GM23338 (cell line): ENCODE measurements around the gene GALNT15. TPM values are rescaled to one million over a fixed set of nuclear protein-coding genes. Genes with fewer than 3 reads are reported as not detected.

Experiments
- ATAC-seq: fragments of 200-7000 bp; cut with Tn5 transposase; 3 replicates; pipeline ENCODE4 v1.9.1; 2020
- DNase-seq: peaks from one replicate; pipeline ENCODE4 v3.0.0-alpha.2; 2015; ENCODE audit warnings: low spot score
- H2AFZ ChIP-seq: fragments of 200-600 bp; sonication (generic); 2 replicates; pipeline ENCODE4 v1.8.0; 2016; ENCODE audit warnings: antibody characterized with exemption, mild to moderate bottlenecking, moderate library complexity
- H3F3A ChIP-seq: fragments of 200-600 bp; sonication (generic); replicated peaks from 2 replicates; pipeline ENCODE4 v1.8.0; 2017; ENCODE audit warnings: antibody characterized with exemption, mixed run types, low read depth
- H3K27ac ChIP-seq: fragments of 200-600 bp; sonication (generic); 2 replicates; pipeline ENCODE4 v1.6.1; 2016; ENCODE audit warnings: low read depth
- H3K27me3 ChIP-seq: fragments of 200-600 bp; sonication (generic); 2 replicates; pipeline ENCODE4 v1.8.0; 2016; ENCODE audit warnings: mild to moderate bottlenecking, mixed run types, moderate library complexity; ENCODE audit not compliant: insufficient read depth
- H3K36me3 ChIP-seq: fragments of 200-600 bp; sonication (generic); 2 replicates; pipeline ENCODE4 v1.8.0; 2016; ENCODE audit warnings: mild to moderate bottlenecking; ENCODE audit not compliant: insufficient read depth
- H3K4me1 ChIP-seq: fragments of 200-600 bp; sonication (generic); 2 replicates; pipeline ENCODE4 v1.8.0; 2016; ENCODE audit warnings: mild to moderate bottlenecking, moderate library complexity; ENCODE audit not compliant: insufficient read depth
- H3K4me2 ChIP-seq: fragments of 200-600 bp; sonication (generic); 2 replicates; pipeline ENCODE4 v1.7.1; 2017; ENCODE audit warnings: mixed run types
- H3K4me3 ChIP-seq: fragments of 200-600 bp; sonication (generic); 2 replicates; pipeline ENCODE4 v1.6.1; 2016; ENCODE audit warnings: mixed run types
- H3K79me2 ChIP-seq: fragments of 200-600 bp; sonication (generic); replicated peaks from 2 replicates; pipeline ENCODE4 v1.8.0; 2017; ENCODE audit warnings: mild to moderate bottlenecking; ENCODE audit not compliant: insufficient read depth
- H3K9me2 ChIP-seq: fragments of 200-600 bp; sonication (generic); 2 replicates; pipeline ENCODE4 v1.8.0; 2017; ENCODE audit not compliant: insufficient read depth
- H4K20me1 ChIP-seq: fragments of 200-600 bp; sonication (generic); replicated peaks from 2 replicates; pipeline ENCODE4 v1.8.0; 2017; ENCODE audit warnings: mild to moderate bottlenecking; ENCODE audit not compliant: insufficient read depth
- H3K27ac Mint-ChIP-seq: 2 replicates; pipeline ENCODE4 v1.8.0; 2020; ENCODE audit warnings: inconsistent platforms, mild to moderate bottlenecking, moderate library complexity, mixed read lengths
- H3K27me3 Mint-ChIP-seq: 3 replicates; pipeline ENCODE4 v1.8.0; 2022; ENCODE audit warnings: low read depth, mild to moderate bottlenecking, moderate library complexity, mixed read lengths, inconsistent platforms; ENCODE audit not compliant: insufficient read depth, poor library complexity
- H3K36me3 Mint-ChIP-seq: 3 replicates; pipeline ENCODE4 v1.8.0; 2021; ENCODE audit warnings: low read depth, mild to moderate bottlenecking, inconsistent platforms, moderate library complexity, mixed read lengths
- H3K4me1 Mint-ChIP-seq: 3 replicates; pipeline ENCODE4 v1.8.0; 2020; ENCODE audit warnings: mild to moderate bottlenecking, inconsistent platforms, mixed read lengths
- H3K4me3 Mint-ChIP-seq: 3 replicates; pipeline ENCODE4 v1.8.0; 2021; ENCODE audit warnings: moderate library complexity, mild to moderate bottlenecking, inconsistent platforms, mixed read lengths
- H3K9me3 Mint-ChIP-seq: 3 replicates; pipeline ENCODE4 v1.8.0; 2020; ENCODE audit warnings: moderate library complexity, mild to moderate bottlenecking, inconsistent platforms, mixed read lengths
- CTCF ChIP-seq, 2 experiments: fragments of 200-600 bp in 1 of 2; sonication (generic) in 1 of 2; conservative IDR thresholded peaks; 2 replicates each; pipeline versions ENCODE4 v1.5.1 to v1.6.1; 2016 to 2017; ENCODE audit warnings: antibody characterized with exemption in 2 of 2, low read depth in 2 of 2, mild to moderate bottlenecking in 2 of 2, moderate library complexity in 1 of 2
- ETS1 ChIP-seq: IDR thresholded peaks from 2 replicates; pipeline ENCODE4 v1.6.1; 2016; ENCODE audit warnings: antibody characterized with exemption
- EZH2 ChIP-seq: fragments of 200-600 bp; sonication (generic); IDR thresholded peaks from one replicate; pipeline ENCODE4 v1.8.0; 2017; ENCODE audit warnings: antibody characterized with exemption, mild to moderate bottlenecking, low read depth; ENCODE audit not compliant: unreplicated experiment
- EZH2phosphoT487 ChIP-seq: fragments of 200-600 bp; sonication (generic); IDR thresholded peaks from one replicate; pipeline ENCODE4 v1.8.1; 2018; ENCODE audit warnings: antibody characterized with exemption; ENCODE audit not compliant: unreplicated experiment
- STAT1 ChIP-seq: IDR thresholded peaks from one replicate; pipeline ENCODE4 v1.6.1; 2016; ENCODE audit warnings: antibody characterized with exemption; ENCODE audit not compliant: unreplicated experiment
- ZNF462 ChIP-seq: fragments of 250-450 bp; sonication (Bioruptor Pico); IDR thresholded peaks from 2 replicates; pipeline ENCODE4 v1.5.0; 2020; ENCODE audit warnings: mild to moderate bottlenecking, moderate library complexity
- polyA plus RNA-seq: library from polyadenylated mRNA; unstranded; fragments of >200 nt; fragmentation: Nextera tagmentation; extraction: Ambion mirVana; gene quantifications from 2 replicates; pipeline ENCODE4 v1.2.1, GENCODE V29; 2016
- total RNA-seq: library from RNA; depleted of rRNA; stranded (reverse); fragments of >200 nt; shearing (Covaris generic); gene quantifications from 2 replicates; pipeline ENCODE4 v1.2.3, GENCODE V29; 2014

The GALNT15 gene
- total and polyA plus RNA-seq, 2 experiments from 2014 or later: 0.06 to 0.35 TPM

GRCh38 chr3:16148783-16149182 is 25.7 kb upstream of the GALNT15 start (continued):
- TF ChIP-seq ZNF462 (CRISPR knock-in tag) (no peak), EZH2 (no peak), EZH2phosphoT487 (no peak), ETS1 (no peak)

- Mint-ChIP-seq H3K27ac (no peak overlapping the region), H3K27me3 (peaks cover 2% of the 10 kb centered on the region), H3K4me1 (no peaks in the 10 kb centered on the region), H3K36me3 (no peaks in the 10 kb centered on the region), H3K9me3 (0 out of 3 replicates have a peak, but pooled peaks cover 7% of the 10 kb centered on the region), H3K4me3 (no peak overlapping the region)
- no peaks in the 10 kb centered on the region for H3K27me3 ChIP-seq
- H3K4me2 ChIP-seq: no peak overlapping the region
- no peak overlapping the region for H3K4me3 ChIP-seq
- peaks cover 13% of the 10 kb centered on the region for H3K9me2 ChIP-seq
- ATAC-seq: no peak; the same call in 2 of the 3 replicates
- DNase-seq: no peak
- no peaks in the 10 kb centered on the region for H3F3A ChIP-seq
- H3K79me2 ChIP-seq: no peaks in the 10 kb centered on the region
- no peak overlapping the region for H3K27ac ChIP-seq
- H2AFZ ChIP-seq: no peak overlapping the region
- H3K4me1 ChIP-seq: no peaks in the 10 kb centered on the region
- no peaks in the 10 kb centered on the region for H4K20me1 ChIP-seq
- TF ChIP-seq CTCF (conservative IDR thresholded peaks at IDR 0.05; ENCODE audit: low read depth in 2 of 2) (peak in 1 of 2 experiments; percentile 21; a peak in 2 of 4 replicates), ETS1 (no peak), EZH2phosphoT487 (no peak), STAT1 (no peak)
- H3K36me3 ChIP-seq: no peaks in the 10 kb centered on the region
These were observed 24.2 kb upstream of the GALNT15 start for GRCh38 chr3:16150285-16150684.
